Activated CD4-positive, alpha-beta T cell treated with anti-CD3 and anti-CD28 coated beads for 24 hours (primary cell): Measurements from ENCODE around the gene PCDH18.
A peak's percentile ranks its signal among the peaks of the same experiment; 100 is the strongest.
"Not testable (repeated sequence)": the region's sequence is repeated elsewhere in the genome, so short reads cannot be mapped to it uniquely, and the experiment has no call there.

Experiments
- DNase-seq, 2 donors: peaks; one replicate each; pipeline ENCODE4 v3.0.0-alpha.2; 2020; ENCODE audit warnings: low read depth in 2 of 2

PCDH18 gene

GRCh38 chr4:137531986-137532868 is at the start of gene PCDH18:
Gene PCDH18, minus strand, starts transcription at chr4:137532494. Its CDS starts 406 bp downstream, at chr4:137532088.
- DNase-seq: peak in 1 of 2 donors; percentile 1

- no peak for DNase-seq
These were observed 44.2 kb upstream of the PCDH18 start for GRCh38 chr4:137576446-137576845.

- no peak for DNase-seq
These were observed 40.4 kb upstream of the PCDH18 start for GRCh38 chr4:137572647-137573046.

- DNase-seq: no peak
These were observed 39.9 kb upstream of the PCDH18 start for GRCh38 chr4:137572163-137572562.

- DNase-seq: no peak
These were observed 27.5 kb upstream of the PCDH18 start for GRCh38 chr4:137559801-137560200.

GRCh38 chr4:137558951-137559350 is 26.7 kb upstream of the PCDH18 start:
- no peak for DNase-seq

- no peak for DNase-seq
These were observed 13.2 kb upstream of the PCDH18 start for GRCh38 chr4:137545461-137545861.

GRCh38 chr4:137543648-137544047 is 11.4 kb upstream of the PCDH18 start:
- no peak for DNase-seq

GRCh38 chr4:137543198-137543597 is 10.9 kb upstream of the PCDH18 start:
- no peak for DNase-seq

GRCh38 chr4:137541876-137542646 is 9.8 kb upstream of the PCDH18 start:
- DNase-seq: no peak

GRCh38 chr4:137541181-137541580 is 8.9 kb upstream of the PCDH18 start:
- no peak for DNase-seq

GRCh38 chr4:137540356-137540755 is 8.1 kb upstream of the PCDH18 start:
- no peak for DNase-seq

GRCh38 chr4:137538526-137538925 is 6.2 kb upstream of the PCDH18 start:
- DNase-seq: no peak

- DNase-seq: not testable (repeated sequence)
These were observed 5.5 kb upstream of the PCDH18 start for GRCh38 chr4:137537807-137538206.

- no peak for DNase-seq
These were observed 4.7 kb upstream of the PCDH18 start for GRCh38 chr4:137536789-137537561.

- DNase-seq: no peak
These were observed 3.4 kb upstream of the PCDH18 start for GRCh38 chr4:137535718-137536117.

- DNase-seq: no peak
These were observed 2.2 kb upstream of the PCDH18 start for GRCh38 chr4:137534516-137534915.

GRCh38 chr4:137533855-137534254 is 1.6 kb upstream of the PCDH18 start:
- DNase-seq: no peak

- DNase-seq: no peak
These were observed 559 bp upstream of the PCDH18 start for GRCh38 chr4:137532869-137533236.

- DNase-seq: no peak
These were observed 917 bp downstream of the PCDH18 start for GRCh38 chr4:137531168-137531985.

GRCh38 chr4:137530176-137530575 is 2.1 kb downstream of the PCDH18 start:
- no peak for DNase-seq
